Endothelial cell of umbilical vein (primary cell): ENCODE data around the gene PLA2G1B. TPM values are rescaled to one million over a fixed set of nuclear protein-coding genes. Genes with fewer than 3 reads are reported as not detected.

Experiments used
- BruUV-seq: library from RNA; stranded (reverse); fragments of 400-500 nt; replicated peaks from 2 replicates; lab custom pipeline; 2021; lab: Mats Ljungman, UMichigan
- CTCF ChIA-PET: fragments of 300-600, 350-600 bp; sonication (Branson Sonifier 250); formaldehyde crosslinking; loops from one replicate; lab custom pipeline; 2021; ENCODE audit warnings: antibody characterized with exemption, inconsistent platforms; lab: Charles Lee
- POLR2A ChIA-PET: fragments of 300-600, 350-600 bp; sonication (Branson Sonifier 250); formaldehyde crosslinking; loops from one replicate; lab custom pipeline; 2021; ENCODE audit warnings: antibody characterized with exemption, inconsistent platforms; lab: Charles Lee
- DNase-seq: peaks from one replicate; pipeline ENCODE4 v3.0.0-alpha.2; 2011; ENCODE audit warnings: low read depth, low spot score
- FAIRE-seq: peaks from 2 replicates; lab custom pipeline; 2011; peaks lifted over from hg19 to GRCh38; lab: Jason Lieb, UNC
- H2AFZ ChIP-seq: 2 replicates; pipeline ENCODE4 v1.6.0; 2012; ENCODE audit warnings: low read depth, low read length, control low read depth, inconsistent platforms
- H3K27ac ChIP-seq: 2 replicates; pipeline ENCODE4 v1.5.1; 2011; ENCODE audit warnings: low read depth, mild to moderate bottlenecking, control low read depth, low read length, moderate library complexity; ENCODE audit not compliant: insufficient read depth
- H3K27me3 ChIP-seq, 2 experiments: 2 replicates each; pipeline versions ENCODE4 v1.6.0 to v1.6.1; 2011; ENCODE audit warnings: low read length in 2 of 2, mixed read lengths in 1 of 2; ENCODE audit not compliant: control insufficient read depth in 2 of 2, insufficient read depth in 2 of 2
- H3K36me3 ChIP-seq, 2 experiments: 2 replicates in 1 of 2; 3 replicates in 1 of 2; pipeline ENCODE4 v1.5.1; 2011; ENCODE audit warnings: low read length in 2 of 2, mild to moderate bottlenecking in 1 of 2, moderate library complexity in 1 of 2; ENCODE audit not compliant: control insufficient read depth in 2 of 2, insufficient read depth in 2 of 2; ENCODE audit errors: extremely low read depth in 1 of 2
- H3K4me1 ChIP-seq: 3 replicates; pipeline ENCODE4 v1.5.1; 2011; ENCODE audit warnings: mild to moderate bottlenecking, low read length; ENCODE audit not compliant: control insufficient read depth, insufficient read depth; ENCODE audit errors: extremely low read depth
- H3K4me2 ChIP-seq: 2 replicates; pipeline ENCODE4 v1.6.1; 2011; ENCODE audit warnings: low read length, control low read depth, mixed read lengths; ENCODE audit not compliant: insufficient read depth
- H3K4me3 ChIP-seq, 3 experiments: fragments of 200-600 bp in 1 of 3; sonication (generic), shearing (Covaris generic) in 1 of 3; replicated peaks in 1 of 3; 2 replicates each; pipeline ENCODE4 v1.5.1; 2011 to 2016; ENCODE audit warnings: control low read depth in 3 of 3, low read length in 3 of 3, mild to moderate bottlenecking in 2 of 3, inconsistent platforms in 1 of 3, low read depth in 1 of 3, moderate library complexity in 1 of 3; ENCODE audit not compliant: insufficient read depth in 1 of 3
- H3K79me2 ChIP-seq: 2 replicates; pipeline ENCODE4 v1.6.0; 2012; ENCODE audit warnings: low read length, inconsistent platforms; ENCODE audit not compliant: control insufficient read depth, insufficient read depth
- H3K9ac ChIP-seq: replicated peaks from 2 replicates; pipeline ENCODE3; 2011; ENCODE audit warnings: low read length, control low read depth; ENCODE audit not compliant: insufficient read depth; ENCODE audit errors: extremely low read depth
- H3K9me1 ChIP-seq: replicated peaks from 3 replicates; pipeline ENCODE4 v1.6.0; 2011; ENCODE audit warnings: mild to moderate bottlenecking, low read length; ENCODE audit not compliant: control insufficient read depth, insufficient read depth; ENCODE audit errors: extremely low read depth
- H3K9me3 ChIP-seq: replicated peaks from 2 replicates; pipeline ENCODE4 v1.5.1; 2012; ENCODE audit warnings: low read length, inconsistent platforms; ENCODE audit not compliant: control insufficient read depth, insufficient read depth
- H4K20me1 ChIP-seq: replicated peaks from 2 replicates; pipeline ENCODE3; 2011; ENCODE audit warnings: mild to moderate bottlenecking, low read length; ENCODE audit not compliant: control insufficient read depth, insufficient read depth; ENCODE audit errors: extremely low read depth
- FOS ChIP-seq: IDR thresholded peaks from 2 replicates; pipeline ENCODE4 v1.6.1; 2011; ENCODE audit warnings: mild to moderate bottlenecking, low read length, moderate library complexity, borderline replicate concordance; ENCODE audit not compliant: insufficient read depth
- GATA2 ChIP-seq: IDR thresholded peaks from 2 replicates; pipeline ENCODE4 v1.7.0; 2011; ENCODE audit warnings: low read depth, mild to moderate bottlenecking, moderate library complexity, mixed read lengths, low read length; ENCODE audit not compliant: insufficient read length, insufficient read depth
- JUN ChIP-seq: IDR thresholded peaks from 2 replicates; pipeline ENCODE4 v1.6.1; 2011; ENCODE audit warnings: borderline replicate concordance, low read depth; ENCODE audit not compliant: insufficient read length, insufficient read depth
- POLR2A ChIP-seq: IDR thresholded peaks from 2 replicates; pipeline ENCODE4 v1.6.1; 2012; ENCODE audit warnings: low read depth, mild to moderate bottlenecking, control low read depth, low read length
- POLR2AphosphoS5 ChIP-seq: IDR thresholded peaks from 2 replicates; pipeline ENCODE4 v1.6.1; 2012; ENCODE audit warnings: low read depth, mild to moderate bottlenecking, control low read depth, low read length, moderate library complexity; ENCODE audit not compliant: insufficient read depth
- dilution Hi-C: fragments of 300-500 bp; cut with MboI; formaldehyde crosslinking; loops from one replicate; pipeline ENCODE4 v1.15.0; 2019; ENCODE audit warnings: low sequenced_read_pairs; ENCODE audit not compliant: extremely low pct_ligation_motif_present
- intact Hi-C: fragments of 100-400 bp; cut with micrococcal nuclease; formaldehyde crosslinking; loops from one replicate; pipeline ENCODE4 v1.10.0; 2022
- polyA plus RNA-seq, 4 experiments: library from polyadenylated mRNA; depleted of rRNA in 3 of 4; stranded (reverse) in 3 of 4; unstranded in 1 of 4; fragments of >200 nt; gene quantifications; 2 replicates each; pipeline versions ENCODE4 v1.2.1 to v1.2.3, GENCODE V29; 2011 to 2012; ENCODE audit warnings: missing spikeins in 1 of 4
- small RNA-seq: library from RNA; depleted of rRNA; stranded (forward); fragments of <200 nt; gene quantifications from one replicate; pipeline ENCODE3, GENCODE V24; 2012; ENCODE audit warnings: low replicate concordance, low read depth; ENCODE audit not compliant: insufficient read depth, insufficient read length
- total RNA-seq: library from RNA; stranded (reverse); gene quantifications from 2 replicates; pipeline ENCODE4 v1.2.3, GENCODE V29; 2021
- TF ChIP-seq, protein P1 (sequence below): IDR thresholded peaks from 2 replicates; pipeline ENCODE4 v1.6.1; 2011; ENCODE audit not compliant: insufficient read depth, insufficient read length
- TF ChIP-seq, protein P2 (sequence below), 2 donors: IDR thresholded peaks; 1 replicate in 1 of 2; 2 replicates in 1 of 2; pipeline ENCODE4 v1.5.1; 2011; ENCODE audit warnings: low read length in 2 of 2, mild to moderate bottlenecking in 2 of 2, moderate library complexity in 2 of 2, control low read depth in 1 of 2, inconsistent platforms in 1 of 2, low read depth in 1 of 2; ENCODE audit not compliant: insufficient read depth in 1 of 2; ENCODE audit errors: extremely low read depth in 1 of 2

Gene PLA2G1B
- total and polyA plus RNA-seq, 2 donors (not counting 3 experiments of a cell fraction or from before 2014, with no cell fraction given): not detected

DNA sequence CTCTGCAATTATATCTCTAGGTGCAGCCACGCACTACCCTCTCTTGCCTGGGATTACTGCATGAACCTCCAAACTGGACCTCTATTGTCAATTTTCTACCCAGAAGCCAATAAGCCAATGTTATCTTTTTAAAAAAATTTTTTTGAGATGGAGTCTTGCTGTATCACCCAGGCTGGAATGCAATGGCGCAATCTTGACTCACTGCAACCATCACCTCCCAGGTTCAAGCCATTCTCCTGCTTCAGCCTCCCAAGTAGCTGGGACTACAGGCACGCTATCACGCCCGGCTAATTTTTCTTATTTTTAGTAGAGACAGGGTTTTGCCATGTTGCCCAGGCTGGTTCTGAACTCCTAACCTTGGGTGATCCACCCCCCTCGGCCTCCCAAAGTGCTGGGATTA lies 50.8 kb downstream of the PLA2G1B start:
- CTCF ChIA-PET: no interaction called here
- TF ChIP-seq GATA2 (no peak), FOS (no peak), JUN (no peak), POLR2AphosphoS5 (no peak), POLR2A (no peak)
- TF ChIP-seq, protein P1, sequence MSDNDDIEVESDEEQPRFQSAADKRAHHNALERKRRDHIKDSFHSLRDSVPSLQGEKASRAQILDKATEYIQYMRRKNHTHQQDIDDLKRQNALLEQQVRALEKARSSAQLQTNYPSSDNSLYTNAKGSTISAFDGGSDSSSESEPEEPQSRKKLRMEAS: no peak
- TF ChIP-seq, protein P2, sequence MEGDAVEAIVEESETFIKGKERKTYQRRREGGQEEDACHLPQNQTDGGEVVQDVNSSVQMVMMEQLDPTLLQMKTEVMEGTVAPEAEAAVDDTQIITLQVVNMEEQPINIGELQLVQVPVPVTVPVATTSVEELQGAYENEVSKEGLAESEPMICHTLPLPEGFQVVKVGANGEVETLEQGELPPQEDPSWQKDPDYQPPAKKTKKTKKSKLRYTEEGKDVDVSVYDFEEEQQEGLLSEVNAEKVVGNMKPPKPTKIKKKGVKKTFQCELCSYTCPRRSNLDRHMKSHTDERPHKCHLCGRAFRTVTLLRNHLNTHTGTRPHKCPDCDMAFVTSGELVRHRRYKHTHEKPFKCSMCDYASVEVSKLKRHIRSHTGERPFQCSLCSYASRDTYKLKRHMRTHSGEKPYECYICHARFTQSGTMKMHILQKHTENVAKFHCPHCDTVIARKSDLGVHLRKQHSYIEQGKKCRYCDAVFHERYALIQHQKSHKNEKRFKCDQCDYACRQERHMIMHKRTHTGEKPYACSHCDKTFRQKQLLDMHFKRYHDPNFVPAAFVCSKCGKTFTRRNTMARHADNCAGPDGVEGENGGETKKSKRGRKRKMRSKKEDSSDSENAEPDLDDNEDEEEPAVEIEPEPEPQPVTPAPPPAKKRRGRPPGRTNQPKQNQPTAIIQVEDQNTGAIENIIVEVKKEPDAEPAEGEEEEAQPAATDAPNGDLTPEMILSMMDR (IDR thresholded peaks at IDR 0.05; ENCODE audit: extremely low read depth in 1 of 2, insufficient read depth in 1 of 2, low read depth in 1 of 2, low read length in 2 of 2): no peak
- H3K9ac ChIP-seq: no peak overlapping the region
- no peaks in the 10 kb centered on the region for H3K9me3 ChIP-seq
- DNase-seq (no peak), FAIRE-seq (no peak)
- H3K36me3 ChIP-seq: no peaks in the 10 kb centered on the region
- H2AFZ ChIP-seq: no peak overlapping the region
- dilution Hi-C loops: no loop called here
- no peak overlapping the region for H3K4me2 ChIP-seq
- H3K27ac ChIP-seq: no peak overlapping the region
- no peaks in the 10 kb centered on the region for H3K9me1 ChIP-seq
- H3K27me3 ChIP-seq: no peaks in the 10 kb centered on the region
- no TSS peak for BruUV-seq
- H4K20me1 ChIP-seq: no peaks in the 10 kb centered on the region
- intact Hi-C loops: no loop called here
- no peak overlapping the region for H3K4me3 ChIP-seq
- H3K4me1 ChIP-seq: no peaks in the 10 kb centered on the region
- POLR2A ChIA-PET: no interaction called here
- H3K79me2 ChIP-seq: no peaks in the 10 kb centered on the region

Small RNAs within 50 kb of the gene (small RNA-seq; reads per million reads assigned to genes)
- 8.3 reads per million, percentile 55 among the genes with 10 or more reads in this experiment for gene RNU4-1
- gene RNU4-2: 115 reads per million, percentile 98 among the genes with 10 or more reads in this experiment
- gene RNU6-1088P: not detected

Other genes starting within 250 kb of the PLA2G1B start
- 80.3 and 82.8 TPM in 2 replicates for gene RAB35, start 211.0 kb downstream of the PLA2G1B start, total RNA-seq
- gene RAB35, start 211.0 kb downstream of the PLA2G1B start, polyA plus RNA-seq: 70.5 and 73.7 TPM in 2 replicates
- 79.1 and 101 TPM in 2 replicates for gene GCN1, start 133.1 kb downstream of the PLA2G1B start, total RNA-seq
- gene GCN1, start 133.1 kb downstream of the PLA2G1B start, polyA plus RNA-seq: 30.1 and 38.3 TPM in 2 replicates
- gene RPLP0, start 126.7 kb downstream of the PLA2G1B start, total RNA-seq: 2,020 and 2,099 TPM in 2 replicates
- gene RPLP0, start 126.7 kb downstream of the PLA2G1B start, polyA plus RNA-seq: 7,015 and 7,522 TPM in 2 replicates
- 228 and 258 TPM in 2 replicates for gene PXN, start 62.0 kb downstream of the PLA2G1B start, total RNA-seq
- 132 and 192 TPM in 2 replicates for gene PXN, start 62.0 kb downstream of the PLA2G1B start, polyA plus RNA-seq
- gene RNU4-2, start 35.9 kb downstream of the PLA2G1B start, total RNA-seq: 2,424 and 7,220 TPM in 2 replicates
- under 0.01 TPM in 2 replicates for gene RNU4-2, start 35.9 kb downstream of the PLA2G1B start, polyA plus RNA-seq
- 2,141 and 7,155 TPM in 2 replicates for gene RNU4-1, start 34.5 kb downstream of the PLA2G1B start, total RNA-seq
- gene RNU4-1, start 34.5 kb downstream of the PLA2G1B start, polyA plus RNA-seq: under 0.01 TPM in 2 replicates
- 1.2 and 1.4 TPM in 2 replicates for gene SIRT4, start 25.5 kb downstream of the PLA2G1B start, total RNA-seq
- gene SIRT4, start 25.5 kb downstream of the PLA2G1B start, polyA plus RNA-seq: 0.76 and 0.79 TPM in 2 replicates
- 0.12 TPM in 1 of 2 replicates, not detected in the other for gene MSI1, start 41.4 kb upstream of the PLA2G1B start, total RNA-seq
- gene MSI1, start 41.4 kb upstream of the PLA2G1B start, polyA plus RNA-seq: 0.01 TPM in 1 of 2 replicates, not detected in the other
- 299 and 302 TPM in 2 replicates for gene COX6A1, start 110.3 kb upstream of the PLA2G1B start, total RNA-seq
- 1,327 and 1,773 TPM in 2 replicates for gene COX6A1, start 110.3 kb upstream of the PLA2G1B start, polyA plus RNA-seq
- gene TRIAP1, start 118.6 kb upstream of the PLA2G1B start, total RNA-seq: 46.0 and 48.1 TPM in 2 replicates
- 18.0 and 26.1 TPM in 2 replicates for gene TRIAP1, start 118.6 kb upstream of the PLA2G1B start, polyA plus RNA-seq
- gene GATC, start 118.7 kb upstream of the PLA2G1B start, total RNA-seq: 28.8 and 33.1 TPM in 2 replicates
- gene GATC, start 118.7 kb upstream of the PLA2G1B start, polyA plus RNA-seq: 11.8 and 13.0 TPM in 2 replicates
- 226 and 238 TPM in 2 replicates for gene SRSF9, start 142.0 kb upstream of the PLA2G1B start, total RNA-seq
- 97.7 and 153 TPM in 2 replicates for gene SRSF9, start 142.0 kb upstream of the PLA2G1B start, polyA plus RNA-seq
- gene DYNLL1, start 168.3 kb upstream of the PLA2G1B start, total RNA-seq: 469 TPM in 2 replicates
- 538 and 600 TPM in 2 replicates for gene DYNLL1, start 168.3 kb upstream of the PLA2G1B start, polyA plus RNA-seq
- gene COQ5, start 201.4 kb upstream of the PLA2G1B start, total RNA-seq: 19.7 and 27.2 TPM in 2 replicates
- 18.4 and 23.7 TPM in 2 replicates for gene COQ5, start 201.4 kb upstream of the PLA2G1B start, polyA plus RNA-seq
- 192 and 236 TPM in 2 replicates for gene RNF10, start 206.6 kb upstream of the PLA2G1B start, total RNA-seq
- 92.1 and 120 TPM in 2 replicates for gene RNF10, start 206.6 kb upstream of the PLA2G1B start, polyA plus RNA-seq